ENCODE measurements around the gene ANK2. TPM values are rescaled to one million over a fixed set of nuclear protein-coding genes. Genes with fewer than 3 reads are reported as not detected.

The ANK2 gene
- total and polyA plus RNA-seq, 2 experiments from 2014 or later, result 7.7 to 40.4 TPM

- TF ChIP-seq REST (IDR thresholded peaks at IDR 0.05; ENCODE audit: unreplicated experiment) (no peak), POLR2AphosphoS5 (IDR thresholded peaks at IDR 0.05; ENCODE audit: low read depth) (no peak), EZH2phosphoT487 (IDR thresholded peaks at IDR 0.05; ENCODE audit: unreplicated experiment) (no peak)
Measured at GRCh38 chr4:113069212-113069892, 19.9 kb downstream of the ANK2 start (continued).

GRCh38 chr4:113070755-113071154 lies 21.3 kb downstream of the ANK2 start:
- no peak for ATAC-seq
- TF ChIP-seq EZH2phosphoT487 (IDR thresholded peaks at IDR 0.05; ENCODE audit: unreplicated experiment), result no peak
- no peak for TF ChIP-seq ZNF462 (CRISPR knock-in tag; IDR thresholded peaks at IDR 0.05)
- TF ChIP-seq CTCF (conservative IDR thresholded peaks at IDR 0.05; ENCODE audit: low read depth in 2 of 2), result no peak
- no peak for TF ChIP-seq EZH2 (IDR thresholded peaks at IDR 0.05; ENCODE audit: low read depth, unreplicated experiment)
- no peak for TF ChIP-seq ZNF114 (CRISPR knock-in tag; IDR thresholded peaks at IDR 0.05)
- TF ChIP-seq ZNF331 (CRISPR knock-in tag; IDR thresholded peaks at IDR 0.05; ENCODE audit: low read depth), result no peak
- no peak for TF ChIP-seq CREB1 (CRISPR knock-in tag; IDR thresholded peaks at IDR 0.05; ENCODE audit: low read depth)
- no peak for TF ChIP-seq STAT1 (IDR thresholded peaks at IDR 0.05; ENCODE audit: unreplicated experiment)
- no peak for TF ChIP-seq JUNB (IDR thresholded peaks at IDR 0.05; ENCODE audit: unreplicated experiment)
- TF ChIP-seq POLR2AphosphoS5 (IDR thresholded peaks at IDR 0.05; ENCODE audit: low read depth), result no peak
- TF ChIP-seq ETS1 (IDR thresholded peaks at IDR 0.05), result no peak

More at GRCh38 chr4:113070755-113071154, 21.3 kb downstream of the ANK2 start:
- no peak overlapping the region for H3K27ac ChIP-seq (ENCODE audit: low read depth)
- no peak overlapping the region for H3K4me3 ChIP-seq
- no peaks in the 10 kb centered on the region for H3K27me3 ChIP-seq (ENCODE audit: insufficient read depth)
- H2AFZ ChIP-seq, result no peak overlapping the region
- peaks cover 19% of the 10 kb centered on the region for H3K4me1 Mint-ChIP-seq
- DNase-seq (ENCODE audit: low spot score), result no peak
- no peaks in the 10 kb centered on the region for H3K9me2 ChIP-seq (ENCODE audit: insufficient read depth)
- no peaks in the 10 kb centered on the region for H3K36me3 Mint-ChIP-seq (ENCODE audit: low read depth)
- no peaks in the 10 kb centered on the region for H3K36me3 ChIP-seq (ENCODE audit: insufficient read depth)
- H3K9me3 Mint-ChIP-seq, result no peaks in the 10 kb centered on the region
- H3K4me3 Mint-ChIP-seq, result no peak overlapping the region
- no peak overlapping the region for H3K27ac Mint-ChIP-seq
- H3K79me2 ChIP-seq (replicated peaks; ENCODE audit: insufficient read depth), result no peaks in the 10 kb centered on the region
- no peak overlapping the region for H3K4me2 ChIP-seq
- peaks cover under 1% of the 10 kb centered on the region; the same call in 1 of the 2 replicates for H3K4me1 ChIP-seq (ENCODE audit: insufficient read depth)
- H3K27me3 Mint-ChIP-seq (ENCODE audit: insufficient read depth, low read depth, poor library complexity), result no peaks in the 10 kb centered on the region
- no peaks in the 10 kb centered on the region for H3F3A ChIP-seq (replicated peaks; ENCODE audit: low read depth)
- H4K20me1 ChIP-seq (replicated peaks; ENCODE audit: insufficient read depth), result no peaks in the 10 kb centered on the region
